Glomerular visceral epithelial cell (primary cell): ENCODE data around the gene ODAD3.
"Not testable (repeated sequence)": the region's sequence is repeated elsewhere in the genome, so short reads cannot be mapped to it uniquely, and the experiment has no call there.

Experiments
- DNase-seq: peaks from one replicate; pipeline ENCODE4 v3.0.0-alpha.2; 2016; ENCODE audit errors: extremely low spot score

ODAD3 gene

GRCh38 chr19:11435057-11435832 lies at the start of gene ODAD3, which contains the start of gene PRKCSH:
Gene ODAD3 (minus strand): TSS chr19:11435121. CDS start chr19:11435016, 105 bp downstream.
Gene PRKCSH (plus strand): TSS chr19:11435635. CDS start chr19:11436118, 483 bp downstream.
- DNase-seq, result peak; percentile 100

GRCh38 chr19:11483366-11484111 lies 48.6 kb upstream of the ODAD3 start:
- DNase-seq, result no peak

GRCh38 chr19:11482384-11483050 lies 47.6 kb upstream of the ODAD3 start:
- DNase-seq, result peak; percentile 79

- peak; percentile 74 for DNase-seq
Measured at GRCh38 chr19:11481534-11482383, 46.8 kb upstream of the ODAD3 start.

GRCh38 chr19:11480715-11481533 lies 46.0 kb upstream of the ODAD3 start, which contains the start of gene ELAVL3:
Gene ELAVL3 (minus strand): TSS chr19:11481046. CDS start chr19:11480608, 438 bp downstream.
- no peak for DNase-seq

- no peak for DNase-seq
Measured at GRCh38 chr19:11479898-11480714, 45.2 kb upstream of the ODAD3 start.

- no peak for DNase-seq
Measured at GRCh38 chr19:11479090-11479897, 44.4 kb upstream of the ODAD3 start.

- no peak for DNase-seq
Measured at GRCh38 chr19:11478167-11479089, 43.5 kb upstream of the ODAD3 start.

GRCh38 chr19:11475861-11476260 lies 40.9 kb upstream of the ODAD3 start:
- DNase-seq, result peak; percentile 28

GRCh38 chr19:11475343-11475742 lies 40.4 kb upstream of the ODAD3 start:
- DNase-seq, result not testable (repeated sequence)

GRCh38 chr19:11473725-11474124 lies 38.8 kb upstream of the ODAD3 start:
- DNase-seq, result no peak

- DNase-seq, result not testable (repeated sequence)
Measured at GRCh38 chr19:11468266-11468845, 33.4 kb upstream of the ODAD3 start.

GRCh38 chr19:11465600-11465999 lies 30.7 kb upstream of the ODAD3 start:
- no peak for DNase-seq

GRCh38 chr19:11464333-11465265 lies 29.7 kb upstream of the ODAD3 start:
- DNase-seq, result no peak

GRCh38 chr19:11463391-11463790 lies 28.5 kb upstream of the ODAD3 start:
- no peak for DNase-seq

GRCh38 chr19:11461453-11461852 lies 26.5 kb upstream of the ODAD3 start:
- DNase-seq, result no peak
